HG03025 (cell line): Measurements from ENCODE around the gene PNMA5.

ENCODE experiments used
- ATAC-seq: cut with Tn5 transposase; IDR thresholded peaks from one replicate; pipeline ENCODE4 v1.9.1; 2021; ENCODE audit warnings: mild to moderate bottlenecking, moderate library complexity; ENCODE audit not compliant: unreplicated experiment, low FRiP score

Gene PNMA5

DNA sequence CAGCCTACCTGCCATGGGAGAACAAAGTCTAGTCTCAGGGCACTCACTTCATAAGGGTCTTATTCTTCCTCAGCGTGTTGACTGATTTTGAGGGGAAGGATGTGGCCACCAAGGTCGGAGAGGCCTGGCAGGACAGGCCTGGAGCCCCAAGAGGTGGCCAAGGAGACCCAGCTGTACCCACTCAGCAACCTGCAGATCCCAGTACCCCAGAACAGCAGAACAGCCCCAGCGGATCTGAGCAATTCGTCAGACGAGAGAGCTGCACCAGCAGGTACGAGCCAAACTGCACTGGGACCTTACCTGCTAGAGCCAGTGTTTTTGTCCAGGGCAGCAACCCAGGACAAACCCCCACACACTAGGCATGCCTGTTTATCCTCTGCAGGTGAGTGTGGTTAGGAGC, 34.3 kb downstream of the PNMA5 start:
- ATAC-seq: no peak

DNA sequence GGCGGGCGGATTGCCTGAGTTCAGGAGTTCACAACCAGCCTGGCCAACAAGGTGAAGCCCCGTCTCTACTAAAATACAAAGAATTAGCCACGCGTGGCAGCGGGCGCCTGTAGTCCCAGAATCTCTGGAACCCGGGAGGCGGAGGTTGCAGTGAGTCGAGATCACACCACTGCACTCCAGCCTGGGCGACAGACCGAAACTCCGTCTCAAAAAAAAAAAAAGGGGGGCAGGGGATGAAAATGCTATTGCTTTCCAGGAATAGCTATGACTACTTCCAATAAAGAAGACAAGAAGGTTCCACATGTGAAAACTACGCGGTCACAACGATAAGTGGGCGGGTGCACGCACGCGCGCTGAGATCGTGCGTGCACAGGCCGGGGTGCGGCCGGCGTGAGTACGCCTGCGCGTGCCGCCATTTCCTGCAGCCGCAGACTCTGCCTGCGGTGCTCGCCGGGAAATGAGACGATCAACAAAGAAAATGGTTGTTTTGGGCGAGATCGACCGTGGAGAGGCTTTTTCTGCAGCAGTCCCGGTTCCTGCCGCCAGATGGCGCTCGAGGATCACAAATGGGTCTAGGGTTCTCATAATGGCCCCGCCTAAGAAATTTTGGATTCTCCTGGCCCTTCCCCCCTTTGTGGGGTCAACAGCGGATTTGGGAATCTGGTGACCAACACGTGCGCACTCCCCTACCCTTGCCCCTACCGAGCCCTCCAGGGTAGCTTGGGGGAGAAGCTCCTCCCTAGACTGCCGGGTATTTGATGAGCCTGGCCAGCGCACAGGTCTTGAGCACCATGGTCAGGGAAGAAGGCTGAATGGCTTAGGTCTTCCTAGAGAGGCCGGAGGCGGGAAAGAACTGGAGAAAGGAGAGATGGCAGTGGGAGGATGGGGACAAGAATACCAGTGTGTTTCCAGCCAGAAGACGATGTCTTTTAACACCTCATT, 35.1 kb downstream of the PNMA5 start:
- ATAC-seq: peak; percentile 80

DNA sequence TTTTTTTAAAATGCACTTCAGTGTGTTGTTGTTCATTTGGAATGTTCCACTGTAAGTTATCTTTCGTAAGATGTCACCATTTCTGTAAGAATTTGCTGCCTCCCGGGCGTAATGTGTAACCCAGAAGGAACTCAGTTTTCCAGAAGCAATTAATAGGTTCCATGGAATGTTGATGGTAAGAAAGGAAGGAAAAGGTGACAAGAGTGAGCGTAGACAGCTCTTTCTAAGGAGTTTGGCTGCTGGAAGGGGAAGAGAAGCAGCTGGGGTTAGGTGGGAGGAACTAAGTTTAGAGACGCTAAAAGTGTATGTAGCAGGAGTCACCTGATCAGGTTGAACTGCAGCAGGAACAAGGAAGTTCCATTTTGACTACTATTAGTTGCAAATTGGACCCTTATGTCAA, 35.9 kb downstream of the PNMA5 start:
- ATAC-seq: peak; percentile 19

DNA sequence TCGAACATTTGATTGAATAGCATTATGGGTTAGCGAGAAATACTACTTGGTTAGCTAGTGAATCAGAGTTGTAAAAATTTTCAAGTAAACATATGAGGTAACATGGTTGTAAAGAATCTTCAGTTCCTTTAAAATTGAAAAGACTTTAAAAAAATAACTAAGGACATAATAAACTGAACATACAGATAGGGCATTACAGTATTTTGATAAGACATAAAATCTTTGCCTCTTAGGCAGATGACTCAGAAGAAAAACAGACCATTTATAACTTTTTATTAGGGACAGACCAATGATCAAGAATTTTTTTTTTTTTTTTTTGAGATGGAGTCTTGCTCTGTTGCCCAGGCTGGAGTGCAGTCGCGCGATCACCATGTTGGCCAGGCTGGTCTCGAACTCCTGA, 43.1 kb downstream of the PNMA5 start:
- no peak for ATAC-seq

DNA sequence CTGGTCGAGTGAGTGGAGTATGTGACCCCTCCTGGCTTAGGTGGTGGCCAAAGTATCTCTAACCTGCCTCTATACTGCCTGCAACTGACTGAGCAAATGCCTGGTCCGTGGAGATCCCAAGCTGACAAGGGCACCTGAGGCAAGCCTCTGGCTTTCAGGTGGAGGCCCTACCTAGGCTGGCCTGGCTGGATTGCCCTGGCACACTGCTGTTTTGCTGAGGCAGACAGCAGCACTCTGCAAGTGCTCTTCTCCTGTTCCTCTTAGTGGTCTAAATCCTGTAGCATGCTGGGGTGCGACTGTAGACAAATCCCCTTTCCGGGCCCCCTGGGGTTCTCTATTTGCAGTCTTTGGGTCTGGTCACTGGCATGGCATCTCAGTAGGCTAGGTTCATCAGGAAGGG, 44.8 kb downstream of the PNMA5 start:
- ATAC-seq: no peak

DNA sequence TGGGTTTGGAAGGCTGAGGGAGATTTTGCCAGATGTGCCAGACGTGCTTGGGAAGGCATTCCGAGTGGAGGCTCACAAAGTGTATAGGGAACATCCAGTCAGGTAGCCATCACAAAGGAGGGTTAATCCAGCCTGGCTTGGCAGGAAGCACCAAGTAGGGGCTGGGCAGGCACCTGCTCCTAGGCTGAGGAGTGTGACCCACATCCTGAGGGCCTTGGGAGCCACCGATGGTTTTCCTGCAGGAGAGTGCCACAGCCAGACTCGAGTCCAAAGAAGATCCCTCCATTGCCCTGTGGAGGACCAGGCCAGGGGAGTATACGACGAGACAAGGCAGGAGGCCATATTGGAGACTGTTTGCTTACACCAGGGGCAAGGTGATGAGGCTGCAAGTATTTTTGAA, 47.2 kb downstream of the PNMA5 start:
- no peak for ATAC-seq

DNA sequence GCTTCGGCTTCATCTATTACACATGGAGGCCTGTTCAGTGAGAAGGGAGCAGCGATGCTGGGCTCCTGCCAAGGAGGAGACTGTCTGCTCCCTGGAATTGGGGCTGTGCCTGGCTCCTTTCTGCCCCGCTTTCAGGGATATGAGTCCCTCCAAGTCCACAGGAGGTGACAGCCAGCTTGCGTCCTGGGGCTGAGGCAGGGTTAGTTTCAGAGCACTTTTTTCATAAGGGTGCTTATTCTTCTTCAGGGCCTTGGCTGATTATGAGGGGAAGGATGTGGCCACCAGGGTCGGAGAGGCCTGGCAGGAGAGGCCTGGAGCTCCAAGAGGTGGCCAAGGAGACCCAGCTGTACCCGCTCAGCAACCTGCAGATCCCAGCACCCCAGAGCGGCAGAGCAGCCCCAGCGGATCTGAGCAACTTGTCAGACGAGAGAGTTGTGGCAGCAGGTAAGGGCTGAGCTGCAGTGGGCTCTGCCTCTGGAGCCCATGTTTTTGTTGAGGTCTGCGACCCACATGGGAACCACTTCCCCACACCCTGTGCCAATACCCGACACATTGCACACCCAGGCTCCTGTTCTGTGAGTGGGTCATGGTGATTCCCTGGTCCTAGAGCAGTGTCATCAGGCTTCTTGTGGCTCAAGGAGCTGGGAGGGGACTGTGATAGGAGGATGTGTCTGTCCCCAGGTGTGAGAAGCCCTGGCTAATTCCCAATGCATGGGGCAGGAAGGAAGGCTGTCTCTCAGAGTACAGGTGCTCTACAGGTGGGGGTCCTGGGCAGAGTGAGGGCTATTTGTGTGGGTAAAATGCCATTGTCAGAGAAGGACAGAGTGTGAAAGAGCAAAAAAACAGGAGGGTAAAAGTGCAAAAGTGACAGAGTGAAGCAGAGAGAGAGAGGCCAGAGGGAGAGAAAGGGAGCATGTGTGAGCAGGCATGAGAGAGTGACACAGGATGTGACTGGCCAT, 48.6 kb downstream of the PNMA5 start:
- ATAC-seq: no peak

DNA sequence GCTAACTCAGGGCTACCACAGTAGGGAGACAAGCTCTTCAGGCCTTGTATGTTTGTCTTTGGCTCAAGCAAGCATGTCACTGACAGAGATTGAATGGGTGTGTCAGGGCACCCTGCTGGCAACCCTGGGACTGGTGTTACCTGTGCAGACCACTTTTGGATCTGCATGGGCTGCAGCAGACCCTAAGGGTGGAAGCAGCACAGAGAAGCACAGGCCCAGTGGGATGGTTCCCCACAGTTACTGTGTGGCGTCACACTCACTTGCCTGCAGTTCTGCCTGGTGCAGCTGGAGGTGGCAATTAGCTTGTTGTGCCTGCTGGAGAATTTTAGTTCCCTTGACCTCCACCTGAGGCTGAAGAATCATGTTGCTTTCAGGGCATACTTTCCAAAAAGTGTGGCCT, 50.1 kb downstream of the PNMA5 start:
- no peak for ATAC-seq

DNA sequence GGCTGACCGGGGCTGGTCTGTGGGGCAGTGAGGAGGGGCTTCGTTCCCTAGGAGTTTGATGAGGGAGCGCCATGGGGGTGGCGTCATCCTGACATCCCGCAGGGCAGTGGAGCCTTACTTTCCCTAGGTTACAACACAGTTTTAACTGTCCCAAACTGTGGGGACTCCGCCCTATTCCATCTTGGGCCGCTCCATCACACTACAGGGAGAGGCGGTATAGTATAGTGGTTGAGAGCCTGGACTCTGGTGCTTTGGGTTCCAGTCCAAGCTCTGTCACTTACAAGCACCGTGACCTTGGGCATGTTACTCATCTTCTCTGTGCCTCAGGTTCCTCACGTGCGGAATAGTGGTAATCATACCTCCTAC, 51.9 kb downstream of the PNMA5 start:
- peak; percentile 4 for ATAC-seq

DNA sequence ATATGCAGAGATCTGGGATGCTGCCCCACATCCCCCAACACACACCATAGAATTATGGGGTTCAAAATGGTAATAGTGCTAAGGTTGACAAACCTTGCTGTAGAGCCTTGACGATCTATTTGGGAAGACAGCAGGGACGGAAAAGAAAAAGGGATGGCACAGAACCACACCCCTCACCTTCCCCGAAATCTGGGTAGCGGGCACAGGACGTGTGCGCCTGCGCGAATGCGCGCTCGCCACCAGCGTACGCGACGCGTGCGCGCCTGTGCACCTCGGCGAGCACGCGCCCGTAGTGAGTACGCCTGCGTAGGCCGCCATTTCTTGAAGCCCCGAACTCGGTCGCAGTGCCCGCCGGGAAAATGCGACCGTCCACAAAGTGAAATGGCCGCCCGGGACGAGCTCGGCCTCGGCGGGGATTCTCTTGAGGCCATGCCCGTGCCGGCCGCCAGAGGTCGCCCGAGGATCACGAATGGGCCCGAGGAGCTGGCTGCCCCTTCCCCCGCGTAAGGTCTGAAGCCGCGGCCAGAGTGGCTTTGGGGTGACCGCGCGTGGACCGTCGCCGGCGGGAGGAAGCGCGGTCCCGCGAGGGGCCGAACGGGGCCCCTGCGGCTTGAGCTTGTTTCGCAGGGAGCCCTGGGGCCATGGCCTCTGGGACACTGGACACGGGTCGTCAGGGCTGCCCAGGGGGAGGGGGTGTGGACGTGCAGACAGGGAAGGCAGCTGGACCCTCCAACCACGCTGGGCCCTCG, 52.4 kb downstream of the PNMA5 start:
- peak; percentile 71 for ATAC-seq
